IPS-15b (cell line): Measurements from ENCODE around the gene MCTP1.
"Not testable (repeated sequence)": the region's sequence is repeated elsewhere in the genome, so short reads cannot be mapped to it uniquely, and the experiment has no call there.

Source experiments
- H3K27me3 ChIP-seq: one replicate; pipeline ENCODE4 v1.6.1; 2013; ENCODE audit warnings: low read length; ENCODE audit not compliant: control insufficient read depth, insufficient read depth
- H3K36me3 ChIP-seq: one replicate; pipeline ENCODE4 v1.6.1; 2013; ENCODE audit warnings: low read length; ENCODE audit not compliant: control insufficient read depth, insufficient read depth
- H3K4me1 ChIP-seq: one replicate; pipeline ENCODE4 v1.6.1; 2013; ENCODE audit warnings: mild to moderate bottlenecking, low read length; ENCODE audit not compliant: control insufficient read depth, insufficient read depth
- H3K4me3 ChIP-seq: one replicate; pipeline ENCODE4 v1.5.1; 2013; ENCODE audit warnings: low read depth, low read length
- H3K9ac ChIP-seq: one replicate; pipeline ENCODE4 v1.6.1; 2013; ENCODE audit warnings: low read depth, mild to moderate bottlenecking, low read length
- H3K9me3 ChIP-seq: one replicate; pipeline ENCODE4 v1.6.1; 2013; ENCODE audit warnings: mild to moderate bottlenecking, low read length; ENCODE audit not compliant: control insufficient read depth, insufficient read depth

MCTP1 gene

GRCh38 chr5:95220381-95220780, 64.5 kb downstream of the MCTP1 start:
- H3K27me3 ChIP-seq, result no peaks in the 10 kb centered on the region
- H3K36me3 ChIP-seq, result no peaks in the 10 kb centered on the region
- H3K4me3 ChIP-seq, result no peak overlapping the region
- H3K9me3 ChIP-seq, result no peaks in the 10 kb centered on the region
- no peak overlapping the region for H3K9ac ChIP-seq
- H3K4me1 ChIP-seq, result peaks cover 6% of the 10 kb centered on the region

- H3K4me3 ChIP-seq, result no peak overlapping the region
- no peaks in the 10 kb centered on the region for H3K9me3 ChIP-seq
- H3K9ac ChIP-seq, result no peak overlapping the region
- H3K27me3 ChIP-seq, result no peaks in the 10 kb centered on the region
- peaks cover 6% of the 10 kb centered on the region for H3K4me1 ChIP-seq
- H3K36me3 ChIP-seq, result no peaks in the 10 kb centered on the region
These were observed 65.5 kb downstream of the MCTP1 start for GRCh38 chr5:95219411-95219810.

- Histone ChIP-seq H3K27me3 (no peaks in the 10 kb centered on the region), H3K36me3 (no peaks in the 10 kb centered on the region), H3K9me3 (no peaks in the 10 kb centered on the region), H3K9ac (no peak overlapping the region), H3K4me3 (no peak overlapping the region), H3K4me1 (peaks cover 6% of the 10 kb centered on the region)
These were observed 67.0 kb downstream of the MCTP1 start for GRCh38 chr5:95217881-95218280.

DNA sequence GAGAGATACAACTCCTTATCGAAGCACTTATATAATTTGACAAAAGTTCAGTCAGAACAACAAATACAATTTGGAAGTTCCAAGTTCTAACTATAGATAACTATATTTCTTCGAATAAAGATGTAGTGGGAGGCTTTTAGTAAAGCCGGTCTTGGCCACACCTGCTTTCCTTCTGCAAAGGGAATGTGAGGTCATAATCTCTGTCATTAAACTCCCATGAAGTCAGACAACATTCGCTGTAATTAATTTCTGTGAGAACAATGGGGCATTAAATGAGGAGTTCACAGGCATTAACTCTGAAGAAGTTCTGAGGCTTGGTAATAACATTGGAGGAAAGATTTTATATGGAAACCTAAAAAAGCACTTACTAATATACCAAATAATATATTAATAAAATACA, 67.5 kb downstream of the MCTP1 start:
- H3K9me3 ChIP-seq, result no peaks in the 10 kb centered on the region
- H3K9ac ChIP-seq, result no peak overlapping the region
- no peaks in the 10 kb centered on the region for H3K27me3 ChIP-seq
- no peak overlapping the region for H3K4me3 ChIP-seq
- peaks cover 6% of the 10 kb centered on the region for H3K4me1 ChIP-seq
- H3K36me3 ChIP-seq, result no peaks in the 10 kb centered on the region

- H3K27me3 ChIP-seq, result no peaks in the 10 kb centered on the region
- no peaks in the 10 kb centered on the region for H3K36me3 ChIP-seq
- no peak overlapping the region for H3K9ac ChIP-seq
- H3K4me1 ChIP-seq, result peaks cover 6% of the 10 kb centered on the region
- H3K9me3 ChIP-seq, result no peaks in the 10 kb centered on the region
- H3K4me3 ChIP-seq, result no peak overlapping the region
These were observed 68.5 kb downstream of the MCTP1 start for GRCh38 chr5:95216136-95216955.

DNA sequence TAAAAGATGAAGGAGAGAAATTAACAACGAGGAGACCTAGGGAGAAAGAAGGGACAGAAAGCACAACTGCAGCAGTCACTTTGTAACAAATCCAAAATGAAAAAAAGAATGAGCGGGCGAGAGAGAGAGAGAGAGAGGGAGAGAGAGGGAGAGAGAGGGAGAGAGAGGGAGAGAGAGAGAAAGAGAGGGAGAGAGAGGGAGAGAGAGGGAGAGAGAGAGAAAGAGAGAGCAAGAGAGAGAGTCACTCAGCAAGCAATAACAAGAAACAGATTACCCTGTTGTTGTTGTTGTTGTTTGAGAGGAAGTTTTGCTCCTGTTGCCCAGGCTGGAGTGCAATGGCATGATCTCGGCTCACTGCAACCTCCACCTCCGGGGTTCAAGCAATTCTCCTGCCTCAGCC, 77.1 kb downstream of the MCTP1 start:
- H3K4me1 ChIP-seq, H3K9me3 ChIP-seq, H3K4me3 ChIP-seq, H3K9ac ChIP-seq, H3K27me3 ChIP-seq, H3K36me3 ChIP-seq: not testable (repeated sequence)

GRCh38 chr5:95194856-95195255, 90.0 kb downstream of the MCTP1 start:
- Histone ChIP-seq H3K4me3 (no peak overlapping the region), H3K27me3 (no peaks in the 10 kb centered on the region), H3K9me3 (no peaks in the 10 kb centered on the region), H3K36me3 (no peaks in the 10 kb centered on the region), H3K4me1 (peaks cover 5% of the 10 kb centered on the region), H3K9ac (no peak overlapping the region)

- Histone ChIP-seq H3K36me3 (no peaks in the 10 kb centered on the region), H3K4me1 (no peaks in the 10 kb centered on the region), H3K27me3 (no peaks in the 10 kb centered on the region), H3K9me3 (no peaks in the 10 kb centered on the region), H3K4me3 (no peak overlapping the region), H3K9ac (no peak overlapping the region)
These were observed 93.6 kb downstream of the MCTP1 start for GRCh38 chr5:95191330-95191729.

DNA sequence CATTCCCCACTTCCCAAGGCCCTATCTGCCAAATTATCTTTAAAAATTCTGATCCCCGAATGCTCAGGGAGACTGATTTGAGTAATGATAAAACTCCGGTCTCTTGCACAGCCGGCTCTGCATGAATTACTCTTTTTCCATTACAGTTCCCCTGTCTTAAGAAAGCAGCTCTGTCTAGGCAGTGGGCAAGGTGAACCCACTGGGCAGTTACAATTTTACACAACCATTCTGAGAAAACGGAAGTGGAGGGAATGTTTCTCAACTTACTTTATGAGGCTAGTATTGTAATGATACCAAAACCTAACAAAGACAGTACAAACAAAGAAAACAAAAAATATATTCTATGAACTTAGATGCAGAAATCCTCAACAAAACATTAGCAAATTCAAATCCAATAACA, 100.0 kb downstream of the MCTP1 start:
- H3K9me3 ChIP-seq, result no peaks in the 10 kb centered on the region
- H3K36me3 ChIP-seq, result no peaks in the 10 kb centered on the region
- H3K4me1 ChIP-seq, result peaks cover 5% of the 10 kb centered on the region
- no peak overlapping the region for H3K9ac ChIP-seq
- H3K27me3 ChIP-seq, result no peaks in the 10 kb centered on the region
- H3K4me3 ChIP-seq, result no peak overlapping the region

DNA sequence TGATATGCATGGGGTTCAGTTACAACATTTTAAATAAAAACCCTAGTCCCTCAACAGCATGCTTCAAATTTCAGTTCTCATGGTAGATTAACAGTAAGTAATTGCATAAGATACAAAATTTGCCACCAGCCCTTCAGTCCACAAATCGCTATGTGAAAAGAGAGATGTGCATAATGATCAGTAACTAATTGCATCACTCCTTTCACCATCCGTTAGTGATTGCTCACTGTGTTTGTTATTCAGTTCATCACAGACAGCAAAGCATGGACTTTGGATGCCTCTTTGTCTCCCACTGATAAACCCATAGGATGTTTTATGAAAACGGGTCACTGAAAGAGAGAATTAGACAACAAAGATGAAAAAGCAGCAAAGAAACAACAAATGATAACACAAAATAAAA, 103.2 kb downstream of the MCTP1 start:
- no peak overlapping the region for H3K4me3 ChIP-seq
- H3K36me3 ChIP-seq, result no peaks in the 10 kb centered on the region
- no peak overlapping the region for H3K9ac ChIP-seq
- peaks cover 16% of the 10 kb centered on the region for H3K4me1 ChIP-seq
- H3K27me3 ChIP-seq, result no peaks in the 10 kb centered on the region
- H3K9me3 ChIP-seq, result no peaks in the 10 kb centered on the region

DNA sequence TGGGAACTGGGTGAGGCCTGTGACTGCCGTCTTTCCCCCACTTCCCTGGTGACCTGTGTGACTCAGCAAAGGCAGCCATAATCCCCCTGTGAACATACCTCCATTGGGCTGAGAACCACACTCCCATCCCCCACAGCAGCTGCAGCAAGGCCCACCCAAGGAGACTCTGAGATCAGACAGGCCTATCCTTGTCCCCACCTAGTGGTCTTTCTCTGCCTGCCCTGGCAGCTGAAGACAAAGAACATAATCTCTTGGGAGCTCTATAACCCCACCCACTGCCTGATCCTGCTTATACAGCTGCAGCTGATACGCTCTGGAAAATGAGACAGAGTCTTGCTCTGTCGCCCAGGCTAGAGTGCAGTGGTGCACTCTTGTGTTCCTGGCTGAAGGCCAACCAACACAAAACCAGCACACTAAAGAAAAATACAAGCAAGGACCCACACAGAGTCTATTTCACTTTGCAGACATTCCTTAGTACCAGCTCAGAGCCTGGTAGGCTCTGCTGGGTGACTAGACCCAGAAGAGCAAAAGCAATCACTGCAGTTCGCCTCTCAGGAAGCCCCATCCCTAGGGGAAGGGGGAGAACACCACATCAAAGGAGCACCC, 106.7 kb downstream of the MCTP1 start:
- H3K9ac ChIP-seq, result peak overlapping the region; percentile 48
- H3K4me3 ChIP-seq, result peak overlapping the region; percentile 30
- no peaks in the 10 kb centered on the region for H3K36me3 ChIP-seq
- peaks cover 30% of the 10 kb centered on the region for H3K4me1 ChIP-seq
- H3K27me3 ChIP-seq, result no peaks in the 10 kb centered on the region
- H3K9me3 ChIP-seq, result no peaks in the 10 kb centered on the region

GRCh38 chr5:95177456-95177855, 107.4 kb downstream of the MCTP1 start:
- no peaks in the 10 kb centered on the region for H3K27me3 ChIP-seq
- no peak overlapping the region for H3K4me3 ChIP-seq
- peaks cover 36% of the 10 kb centered on the region for H3K4me1 ChIP-seq
- H3K9ac ChIP-seq, result no peak overlapping the region
- no peaks in the 10 kb centered on the region for H3K36me3 ChIP-seq
- H3K9me3 ChIP-seq, result no peaks in the 10 kb centered on the region
